ENCODE data around the gene ZC3H12C. TPM values are rescaled to one million over a fixed set of nuclear protein-coding genes. Genes with fewer than 3 reads are reported as not detected.

ZC3H12C gene
- total RNA-seq, 4 donors from 2014 or later = 2.3 to 27.6 (median 18.6) TPM

- TF ChIP-seq POLR2A (IDR thresholded peaks at IDR 0.05) (no peak), CTCF (IDR thresholded peaks at IDR 0.05) (no peak)
- no peaks in the 10 kb centered on the region for H3K4me1 ChIP-seq
- no peaks in the 10 kb centered on the region for H3K36me3 ChIP-seq
- no peaks in the 10 kb centered on the region for H3K9me3 ChIP-seq
- DNase-seq = no peak
- H3K27me3 ChIP-seq = no peaks in the 10 kb centered on the region
- H3K4me3 ChIP-seq = no peak overlapping the region
- H3K27ac ChIP-seq = no peak overlapping the region
- intact Hi-C loops (cut with DNase I; ENCODE audit: low total_unique reads) = no loop called here
Observed at GRCh38 chr11:110162216-110162615, 69.0 kb downstream of the ZC3H12C start.

- Histone ChIP-seq H3K27ac (no peak overlapping the region), H3K27me3 (no peaks in the 10 kb centered on the region), H3K9me3 (no peaks in the 10 kb centered on the region), H3K4me1 (no peaks in the 10 kb centered on the region), H3K4me3 (no peak overlapping the region), H3K36me3 (no peaks in the 10 kb centered on the region)
- intact Hi-C loops (cut with DNase I; ENCODE audit: low total_unique reads) = no loop called here
- no peak for DNase-seq
- TF ChIP-seq POLR2A (IDR thresholded peaks at IDR 0.05) (no peak), CTCF (IDR thresholded peaks at IDR 0.05) (no peak)
Observed at GRCh38 chr11:110165039-110165925, 72.1 kb downstream of the ZC3H12C start.

DNA sequence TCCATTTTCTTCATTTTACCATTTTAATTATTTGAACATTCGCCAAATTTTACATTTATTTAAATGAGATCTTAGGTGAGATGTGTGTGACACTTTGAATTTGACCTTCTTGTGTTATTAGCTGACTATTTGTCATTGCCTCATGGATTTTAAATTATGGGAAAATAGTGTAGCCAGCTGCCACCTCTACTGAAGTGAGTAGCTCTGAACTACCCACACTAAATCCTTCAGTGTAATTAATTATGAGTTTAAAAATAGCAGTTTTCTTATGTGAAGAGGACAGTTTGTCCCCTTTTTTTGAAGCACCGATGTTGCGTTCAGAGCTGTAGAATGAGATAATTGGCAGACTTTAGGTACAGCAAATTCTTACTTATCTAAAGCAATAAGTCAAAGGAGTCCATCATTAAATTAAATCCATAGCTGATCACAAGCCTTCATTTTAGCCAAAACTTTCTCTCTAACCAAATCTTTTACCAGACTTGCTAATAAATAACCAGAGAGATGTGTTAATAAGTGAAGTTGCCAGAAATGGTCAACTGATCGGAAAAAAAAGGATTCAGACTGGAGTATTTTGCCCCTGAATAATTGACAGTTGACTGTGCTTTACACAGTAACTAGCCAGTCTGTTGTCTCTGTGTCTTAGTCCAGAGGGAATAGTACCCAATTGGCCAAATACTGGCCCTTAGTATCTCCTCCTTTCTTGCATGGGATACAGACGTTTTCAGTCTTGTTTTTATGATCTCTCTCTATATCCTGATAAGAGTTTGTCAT is 75.0 kb downstream of the ZC3H12C start:
- Histone ChIP-seq H3K27ac (no peak overlapping the region), H3K36me3 (no peaks in the 10 kb centered on the region), H3K4me3 (no peak overlapping the region), H3K9me3 (no peaks in the 10 kb centered on the region), H3K4me1 (no peaks in the 10 kb centered on the region), H3K27me3 (no peaks in the 10 kb centered on the region)
- intact Hi-C loops (cut with DNase I; ENCODE audit: low total_unique reads) = no loop called here
- DNase-seq = no peak
- TF ChIP-seq CTCF (IDR thresholded peaks at IDR 0.05) (no peak), POLR2A (IDR thresholded peaks at IDR 0.05) (no peak)

DNA sequence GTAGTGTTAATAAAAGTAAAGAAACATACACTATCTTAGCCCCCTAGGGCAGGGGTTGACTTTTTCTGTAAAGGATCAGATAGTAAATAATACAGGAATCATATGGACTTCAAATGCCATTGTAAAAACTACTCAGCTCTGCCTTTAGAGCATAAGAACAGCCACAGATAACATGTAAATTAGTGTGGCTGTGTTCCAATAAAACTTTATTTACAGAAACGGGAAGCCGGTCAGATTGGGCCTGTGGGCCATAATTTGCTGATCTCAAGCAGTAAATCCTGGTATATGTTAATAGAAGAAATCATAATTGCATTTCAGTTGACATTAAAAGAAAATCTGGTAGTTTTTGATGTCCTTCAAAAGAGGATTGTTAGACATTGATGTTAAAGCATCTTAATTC is 76.5 kb downstream of the ZC3H12C start:
- no peak for DNase-seq
- TF ChIP-seq CTCF (IDR thresholded peaks at IDR 0.05) (no peak), POLR2A (IDR thresholded peaks at IDR 0.05) (no peak)
- Histone ChIP-seq H3K27me3 (no peaks in the 10 kb centered on the region), H3K27ac (no peak overlapping the region), H3K4me1 (no peaks in the 10 kb centered on the region), H3K4me3 (no peak overlapping the region), H3K9me3 (no peaks in the 10 kb centered on the region), H3K36me3 (no peaks in the 10 kb centered on the region)
- intact Hi-C loops (cut with DNase I; ENCODE audit: low total_unique reads) = no loop called here
